ENCODE measurements around the gene SYT5.

- TF ChIP-seq CTCF (conservative IDR thresholded peaks at IDR 0.05) (no peak), EZH2 (IDR thresholded peaks at IDR 0.05; ENCODE audit: low read depth) (no peak)
Observed at GRCh38 chr19:55199620-55200204, 19.6 kb upstream of the SYT5 start.

All from PC-9 (cell line).